ENCODE results near the gene SLC22A12. TPM values are rescaled to one million over a fixed set of nuclear protein-coding genes. Genes with fewer than 3 reads are reported as not detected.

SLC22A12 gene
- total RNA-seq, 1 donor from 2014 or later: not detected

GRCh38 chr11:64564947-64565889 is 25.8 kb upstream of the SLC22A12 start:
- TF ChIP-seq, protein P1, sequence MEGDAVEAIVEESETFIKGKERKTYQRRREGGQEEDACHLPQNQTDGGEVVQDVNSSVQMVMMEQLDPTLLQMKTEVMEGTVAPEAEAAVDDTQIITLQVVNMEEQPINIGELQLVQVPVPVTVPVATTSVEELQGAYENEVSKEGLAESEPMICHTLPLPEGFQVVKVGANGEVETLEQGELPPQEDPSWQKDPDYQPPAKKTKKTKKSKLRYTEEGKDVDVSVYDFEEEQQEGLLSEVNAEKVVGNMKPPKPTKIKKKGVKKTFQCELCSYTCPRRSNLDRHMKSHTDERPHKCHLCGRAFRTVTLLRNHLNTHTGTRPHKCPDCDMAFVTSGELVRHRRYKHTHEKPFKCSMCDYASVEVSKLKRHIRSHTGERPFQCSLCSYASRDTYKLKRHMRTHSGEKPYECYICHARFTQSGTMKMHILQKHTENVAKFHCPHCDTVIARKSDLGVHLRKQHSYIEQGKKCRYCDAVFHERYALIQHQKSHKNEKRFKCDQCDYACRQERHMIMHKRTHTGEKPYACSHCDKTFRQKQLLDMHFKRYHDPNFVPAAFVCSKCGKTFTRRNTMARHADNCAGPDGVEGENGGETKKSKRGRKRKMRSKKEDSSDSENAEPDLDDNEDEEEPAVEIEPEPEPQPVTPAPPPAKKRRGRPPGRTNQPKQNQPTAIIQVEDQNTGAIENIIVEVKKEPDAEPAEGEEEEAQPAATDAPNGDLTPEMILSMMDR (IDR thresholded peaks at IDR 0.05; ENCODE audit: insufficient read depth, low read length, poor library complexity, severe bottlenecking): no peak
- no peak for DNase-seq (ENCODE audit: low read depth)
- Histone ChIP-seq H3K27me3 (ENCODE audit: control insufficient read depth, insufficient read depth, low read length) (peaks cover 3% of the 10 kb centered on the region), H3K4me3 (ENCODE audit: low read depth, low read length) (no peak overlapping the region), H3K36me3 (ENCODE audit: control insufficient read depth, insufficient read depth, low read length) (no peaks in the 10 kb centered on the region)

- no peak overlapping the region for H3K4me3 ChIP-seq (ENCODE audit: low read depth, low read length)
- DNase-seq (ENCODE audit: low read depth): peak; percentile 59
- TF ChIP-seq, protein P1 (IDR thresholded peaks at IDR 0.05; ENCODE audit: insufficient read depth, low read length, poor library complexity, severe bottlenecking): no peak
- no peaks in the 10 kb centered on the region for H3K36me3 ChIP-seq (ENCODE audit: control insufficient read depth, insufficient read depth, low read length)
- H3K27me3 ChIP-seq (ENCODE audit: control insufficient read depth, insufficient read depth, low read length): no peaks in the 10 kb centered on the region
Measured at GRCh38 chr11:64566042-64566914, 24.7 kb upstream of the SLC22A12 start.

GRCh38 chr11:64566915-64567891 is 23.8 kb upstream of the SLC22A12 start:
- Histone ChIP-seq H3K36me3 (ENCODE audit: control insufficient read depth, insufficient read depth, low read length) (no peaks in the 10 kb centered on the region), H3K4me3 (ENCODE audit: low read depth, low read length) (no peak overlapping the region), H3K27me3 (ENCODE audit: control insufficient read depth, insufficient read depth, low read length) (no peaks in the 10 kb centered on the region)
- no peak for DNase-seq (ENCODE audit: low read depth)
- TF ChIP-seq, protein P1 (IDR thresholded peaks at IDR 0.05; ENCODE audit: insufficient read depth, low read length, poor library complexity, severe bottlenecking): no peak

DNA sequence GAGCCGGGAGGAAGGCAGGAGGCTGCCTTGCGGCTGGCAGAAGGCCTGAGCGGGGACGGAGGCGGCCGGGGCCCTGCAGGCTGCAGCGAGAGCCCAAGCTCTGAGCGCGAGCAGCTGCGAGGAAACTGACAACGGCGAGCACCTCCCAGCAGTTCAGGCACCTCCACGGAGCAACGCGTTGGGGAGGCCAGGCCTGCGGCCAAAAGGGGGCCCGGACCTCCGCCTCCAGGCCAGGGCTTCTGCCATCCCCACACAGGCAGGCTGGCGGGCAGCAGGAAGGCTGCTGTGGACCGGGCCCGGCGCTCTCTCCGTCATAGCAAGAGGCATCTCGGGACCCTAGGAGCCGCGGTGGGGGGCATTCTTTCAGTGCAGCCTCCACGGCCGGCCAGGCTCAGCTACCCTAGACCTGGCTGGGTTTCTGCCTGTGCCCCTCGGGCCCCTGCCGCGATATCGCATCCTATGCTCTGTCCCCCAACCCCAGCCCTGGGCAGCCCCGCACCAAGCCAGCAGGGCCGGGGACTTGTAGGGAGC is 22.9 kb upstream of the SLC22A12 start:
- no peaks in the 10 kb centered on the region for H3K27me3 ChIP-seq (ENCODE audit: control insufficient read depth, insufficient read depth, low read length)
- H3K36me3 ChIP-seq (ENCODE audit: control insufficient read depth, insufficient read depth, low read length): no peaks in the 10 kb centered on the region
- DNase-seq (ENCODE audit: low read depth): no peak
- no peak overlapping the region for H3K4me3 ChIP-seq (ENCODE audit: low read depth, low read length)
- TF ChIP-seq, protein P1 (IDR thresholded peaks at IDR 0.05; ENCODE audit: insufficient read depth, low read length, poor library complexity, severe bottlenecking): no peak

DNA sequence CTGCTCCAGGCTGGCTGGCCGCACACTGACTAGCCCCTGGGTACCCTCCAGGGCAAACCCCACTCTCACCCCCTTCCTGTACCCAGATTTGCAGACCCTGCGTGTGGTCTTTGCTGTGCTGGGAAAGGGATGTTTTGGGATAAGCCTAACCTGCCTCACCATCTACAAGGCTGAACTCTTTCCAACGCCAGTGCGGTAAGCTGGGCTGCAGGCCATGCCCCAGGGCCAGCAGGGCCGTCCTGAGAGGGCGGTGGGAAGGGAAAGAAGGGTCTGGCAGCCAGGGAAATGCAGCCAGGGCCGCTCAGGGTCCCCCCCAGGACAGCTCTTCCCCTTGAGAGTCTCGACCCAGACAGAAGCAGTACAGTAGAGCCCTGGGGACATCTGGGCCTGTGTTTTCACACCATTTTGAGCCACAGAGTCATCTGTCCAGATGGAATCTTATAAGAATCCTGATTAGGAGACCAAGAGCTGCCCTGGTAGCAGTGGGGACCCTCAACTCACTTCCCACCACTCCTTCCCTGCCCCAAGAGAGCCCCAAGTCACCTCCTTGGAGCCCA is 22.4 kb upstream of the SLC22A12 start:
- TF ChIP-seq, protein P1 (IDR thresholded peaks at IDR 0.05; ENCODE audit: insufficient read depth, low read length, poor library complexity, severe bottlenecking): no peak
- Histone ChIP-seq H3K36me3 (ENCODE audit: control insufficient read depth, insufficient read depth, low read length) (no peaks in the 10 kb centered on the region), H3K27me3 (ENCODE audit: control insufficient read depth, insufficient read depth, low read length) (no peaks in the 10 kb centered on the region), H3K4me3 (ENCODE audit: low read depth, low read length) (no peak overlapping the region)
- DNase-seq (ENCODE audit: low read depth): no peak

Measured in kidney epithelial cell (primary cell).